MCF 10A (cell line): ENCODE measurements around the gene FBXO10. TPM values are rescaled to one million over a fixed set of nuclear protein-coding genes. Genes with fewer than 3 reads are reported as not detected.

Experiments used
- BruUV-seq: library from RNA; stranded (reverse); fragments of 400-500 nt; replicated peaks from 2 replicates; lab custom pipeline; 2021; lab: Mats Ljungman, UMichigan
- CTCF ChIA-PET: fragments of 300-600 bp; sonication (Branson Sonifier 250); formaldehyde crosslinking; extraction: SDS; loops from one replicate; lab custom pipeline; 2021; ENCODE audit warnings: antibody characterized with exemption, inconsistent platforms; lab: Yijun Ruan, JAX
- POLR2A ChIA-PET: fragments of 300-600, 350-650 bp; sonication (Branson Sonifier 250); formaldehyde crosslinking; extraction: SDS; loops from one replicate; lab custom pipeline; 2020; ENCODE audit warnings: antibody characterized with exemption, inconsistent platforms; lab: Yijun Ruan, JAX
- DNase-seq: peaks from one replicate; pipeline ENCODE4 v3.0.0-alpha.2; 2018; ENCODE audit not compliant: unreplicated experiment
- H3K27ac Mint-ChIP-seq: one replicate; pipeline ENCODE4 v1.8.0; 2022; ENCODE audit warnings: mild to moderate bottlenecking, low read depth, mixed read lengths; ENCODE audit not compliant: unreplicated experiment
- H3K27me3 Mint-ChIP-seq: one replicate; pipeline ENCODE4 v1.8.0; 2022; ENCODE audit warnings: mixed read lengths; ENCODE audit not compliant: insufficient read depth, unreplicated experiment
- H3K36me3 Mint-ChIP-seq: one replicate; pipeline ENCODE4 v1.8.0; 2022; ENCODE audit warnings: mild to moderate bottlenecking, moderate library complexity, mixed read lengths; ENCODE audit not compliant: insufficient read depth, unreplicated experiment
- H3K4me1 Mint-ChIP-seq: one replicate; pipeline ENCODE4 v1.8.0; 2022; ENCODE audit warnings: mixed read lengths; ENCODE audit not compliant: insufficient read depth, unreplicated experiment
- H3K4me3 Mint-ChIP-seq: one replicate; pipeline ENCODE4 v1.8.0; 2022; ENCODE audit warnings: mild to moderate bottlenecking, moderate library complexity, mixed read lengths; ENCODE audit not compliant: unreplicated experiment
- H3K9me3 Mint-ChIP-seq: one replicate; pipeline ENCODE4 v1.8.0; 2022; ENCODE audit warnings: mixed read lengths; ENCODE audit not compliant: unreplicated experiment
- intact Hi-C: fragments of 100-400 bp; cut with micrococcal nuclease; formaldehyde crosslinking; loops from 2 replicates; pipeline ENCODE4 v1.14.1; 2022
- total RNA-seq: library from RNA; stranded (reverse); gene quantifications from 2 replicates; pipeline ENCODE4 v1.2.3, GENCODE V29; 2022
- TF ChIP-seq, protein P1 (sequence below): fragments of 200-600 bp; IDR thresholded peaks from one replicate; pipeline ENCODE4 v1.8.0; 2022; ENCODE audit warnings: antibody characterized with exemption, mild to moderate bottlenecking; ENCODE audit not compliant: unreplicated experiment

Gene FBXO10
- total RNA-seq, 1 experiment from 2014 or later, result 3.4 TPM

DNA sequence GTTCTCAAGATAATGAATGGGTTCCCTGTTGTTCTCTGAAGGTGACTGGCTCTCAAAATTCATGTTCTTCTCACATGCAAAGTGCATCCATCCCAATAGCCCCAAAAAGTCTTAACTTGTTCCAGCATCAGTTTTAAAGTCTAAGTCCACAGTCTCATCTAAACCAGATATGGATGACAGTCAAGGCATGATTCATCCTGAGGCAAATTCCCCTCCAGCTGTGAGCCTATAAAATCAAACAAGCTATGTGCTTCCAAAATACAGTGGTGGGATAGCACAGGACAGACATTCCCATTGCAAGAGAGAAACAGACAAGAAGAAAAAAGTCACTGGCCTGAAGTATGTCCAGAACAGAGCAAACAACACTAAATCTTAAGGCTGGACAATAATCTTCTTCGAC is 25.4 kb downstream of the FBXO10 start:
- ChIA-PET CTCF (no interaction called here), POLR2A (no interaction called here)
- Mint-ChIP-seq H3K27me3 (no peaks in the 10 kb centered on the region), H3K27ac (no peak overlapping the region), H3K4me3 (no peak overlapping the region), H3K4me1 (no peaks in the 10 kb centered on the region), H3K9me3 (no peaks in the 10 kb centered on the region), H3K36me3 (no peaks in the 10 kb centered on the region)
- DNase-seq, result no peak
- BruUV-seq, result no TSS peak
- intact Hi-C loops, result no loop called here
- TF ChIP-seq, protein P1, sequence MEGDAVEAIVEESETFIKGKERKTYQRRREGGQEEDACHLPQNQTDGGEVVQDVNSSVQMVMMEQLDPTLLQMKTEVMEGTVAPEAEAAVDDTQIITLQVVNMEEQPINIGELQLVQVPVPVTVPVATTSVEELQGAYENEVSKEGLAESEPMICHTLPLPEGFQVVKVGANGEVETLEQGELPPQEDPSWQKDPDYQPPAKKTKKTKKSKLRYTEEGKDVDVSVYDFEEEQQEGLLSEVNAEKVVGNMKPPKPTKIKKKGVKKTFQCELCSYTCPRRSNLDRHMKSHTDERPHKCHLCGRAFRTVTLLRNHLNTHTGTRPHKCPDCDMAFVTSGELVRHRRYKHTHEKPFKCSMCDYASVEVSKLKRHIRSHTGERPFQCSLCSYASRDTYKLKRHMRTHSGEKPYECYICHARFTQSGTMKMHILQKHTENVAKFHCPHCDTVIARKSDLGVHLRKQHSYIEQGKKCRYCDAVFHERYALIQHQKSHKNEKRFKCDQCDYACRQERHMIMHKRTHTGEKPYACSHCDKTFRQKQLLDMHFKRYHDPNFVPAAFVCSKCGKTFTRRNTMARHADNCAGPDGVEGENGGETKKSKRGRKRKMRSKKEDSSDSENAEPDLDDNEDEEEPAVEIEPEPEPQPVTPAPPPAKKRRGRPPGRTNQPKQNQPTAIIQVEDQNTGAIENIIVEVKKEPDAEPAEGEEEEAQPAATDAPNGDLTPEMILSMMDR, result no peak

DNA sequence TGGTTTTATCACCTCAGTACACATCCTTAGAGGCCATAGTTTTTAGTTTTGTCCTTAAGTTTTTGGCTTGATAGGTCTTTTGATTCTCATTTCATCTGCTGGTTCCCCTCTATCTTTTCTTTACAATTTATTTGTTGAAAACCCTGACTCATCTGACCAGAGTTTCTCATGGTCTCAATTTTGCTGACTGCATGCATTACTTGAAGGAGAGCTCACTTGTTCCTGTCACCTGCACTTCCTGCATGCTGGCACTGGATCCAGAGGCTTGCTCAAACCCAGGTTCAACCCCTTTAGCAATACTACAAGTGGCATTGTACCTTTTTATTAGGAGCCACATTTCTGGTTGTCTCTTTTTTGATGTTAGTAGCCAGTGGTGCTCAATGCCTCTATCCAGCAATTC is 26.7 kb downstream of the FBXO10 start:
- Mint-ChIP-seq H3K4me1 (no peaks in the 10 kb centered on the region), H3K4me3 (no peak overlapping the region), H3K36me3 (no peaks in the 10 kb centered on the region), H3K9me3 (no peaks in the 10 kb centered on the region), H3K27ac (no peak overlapping the region), H3K27me3 (no peaks in the 10 kb centered on the region)
- ChIA-PET CTCF (interaction anchor here (0.6 kb wide), 2 partner anchors 75 to 224 kb away, joined by 4 read pairs; no protein-coding TSS in a partner anchor), POLR2A (interaction anchor here (0.7 kb wide), 1 partner anchor 62 kb away, joined by 3 read pairs; no protein-coding TSS in a partner anchor)
- intact Hi-C loops, result no loop called here
- BruUV-seq, result no TSS peak
- TF ChIP-seq, protein P1, result no peak
- no peak for DNase-seq

DNA sequence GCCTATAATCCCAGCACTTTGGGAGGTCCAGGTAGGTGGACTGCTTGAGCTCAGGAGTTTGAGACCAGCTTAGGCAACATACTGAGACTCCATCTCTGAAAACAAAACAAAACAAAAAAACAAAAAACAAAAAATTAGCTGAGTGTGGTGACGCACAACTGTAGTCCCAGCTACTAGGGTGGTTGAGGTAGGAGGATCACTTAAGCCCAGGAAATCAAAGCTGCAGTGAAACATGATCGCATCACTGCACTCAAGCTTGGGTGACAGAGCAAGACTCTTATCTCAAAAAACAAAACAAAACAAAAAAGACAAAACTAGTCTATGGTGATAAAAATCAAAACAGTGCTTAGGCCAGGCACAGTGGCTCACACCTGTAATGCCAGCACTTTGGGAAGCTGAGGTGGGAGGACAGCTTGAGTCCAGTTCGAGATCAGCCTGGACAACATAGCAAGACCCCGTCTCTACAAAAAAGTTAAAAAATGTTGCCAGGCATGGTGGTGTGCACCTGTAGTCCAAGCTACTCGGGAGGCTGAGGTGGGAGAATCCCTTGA is 28.8 kb downstream of the FBXO10 start:
- no peaks in the 10 kb centered on the region for H3K4me1 Mint-ChIP-seq
- intact Hi-C loops, result no loop called here
- H3K9me3 Mint-ChIP-seq, result no peaks in the 10 kb centered on the region
- no peaks in the 10 kb centered on the region for H3K27me3 Mint-ChIP-seq
- DNase-seq, result no peak
- H3K27ac Mint-ChIP-seq, result no peak overlapping the region
- H3K4me3 Mint-ChIP-seq, result no peak overlapping the region
- ChIA-PET CTCF (no interaction called here), POLR2A (no interaction called here)
- no TSS peak for BruUV-seq
- TF ChIP-seq, protein P1, result no peak
- no peaks in the 10 kb centered on the region for H3K36me3 Mint-ChIP-seq

DNA sequence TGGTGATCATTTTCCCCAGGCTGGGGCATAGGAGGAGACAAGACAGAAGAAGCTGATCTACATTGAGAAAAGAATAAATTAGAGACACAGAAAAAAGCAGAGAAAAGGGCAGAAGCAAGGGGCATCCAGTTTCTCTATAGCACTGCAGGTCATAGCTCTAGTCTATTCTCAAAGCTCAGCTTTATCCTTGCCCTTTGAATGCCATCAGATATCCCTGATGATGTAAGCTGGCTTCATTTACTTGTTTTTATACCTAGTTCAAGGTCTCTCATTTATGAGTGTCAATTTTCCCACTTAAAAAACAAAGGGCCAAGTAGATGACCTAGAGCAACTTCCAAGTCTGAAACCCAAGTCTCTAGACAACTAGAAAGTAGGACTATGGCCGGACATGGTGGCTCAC is 32.7 kb downstream of the FBXO10 start:
- intact Hi-C loops, result no loop called here
- TF ChIP-seq, protein P1, result no peak
- ChIA-PET CTCF (no interaction called here), POLR2A (no interaction called here)
- no peak for DNase-seq
- no TSS peak for BruUV-seq
- H3K27ac Mint-ChIP-seq, result no peak overlapping the region
- H3K9me3 Mint-ChIP-seq, result no peaks in the 10 kb centered on the region
- H3K4me3 Mint-ChIP-seq, result no peak overlapping the region
- no peaks in the 10 kb centered on the region for H3K27me3 Mint-ChIP-seq
- H3K4me1 Mint-ChIP-seq, result no peaks in the 10 kb centered on the region
- H3K36me3 Mint-ChIP-seq, result no peaks in the 10 kb centered on the region
